ENCODE data around the gene MET.
"Not testable (repeated sequence)": the region's sequence is repeated elsewhere in the genome, so short reads cannot be mapped to it uniquely, and the experiment has no call there.

MET gene

GRCh38 chr7:116812860-116813259 is 140.9 kb downstream of the MET start:
- DNase-seq: no peak

- not testable (repeated sequence) for DNase-seq
Measured at GRCh38 chr7:116813371-116813770, 141.4 kb downstream of the MET start.

- no peak for DNase-seq
Measured at GRCh38 chr7:116815041-116815440, 143.0 kb downstream of the MET start.

DNA sequence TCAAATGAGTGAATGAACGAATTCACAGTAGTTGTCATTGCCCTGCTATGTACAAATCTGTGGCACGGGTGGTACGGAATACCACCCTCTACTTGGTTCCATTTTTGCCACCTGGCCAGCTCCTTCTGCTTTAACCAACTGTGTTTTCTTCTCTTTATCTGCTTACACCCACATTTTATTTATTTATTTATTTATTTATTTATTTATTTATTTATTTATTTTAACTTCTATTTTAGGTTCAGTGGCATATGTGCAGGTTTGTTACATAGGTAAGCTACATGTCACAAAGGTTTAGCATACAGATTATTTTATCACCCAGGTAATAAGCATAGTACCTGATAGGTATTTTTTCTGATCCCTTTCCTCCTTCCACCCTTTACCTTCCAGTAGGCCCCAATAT is 148.2 kb downstream of the MET start:
- DNase-seq: no peak

DNA sequence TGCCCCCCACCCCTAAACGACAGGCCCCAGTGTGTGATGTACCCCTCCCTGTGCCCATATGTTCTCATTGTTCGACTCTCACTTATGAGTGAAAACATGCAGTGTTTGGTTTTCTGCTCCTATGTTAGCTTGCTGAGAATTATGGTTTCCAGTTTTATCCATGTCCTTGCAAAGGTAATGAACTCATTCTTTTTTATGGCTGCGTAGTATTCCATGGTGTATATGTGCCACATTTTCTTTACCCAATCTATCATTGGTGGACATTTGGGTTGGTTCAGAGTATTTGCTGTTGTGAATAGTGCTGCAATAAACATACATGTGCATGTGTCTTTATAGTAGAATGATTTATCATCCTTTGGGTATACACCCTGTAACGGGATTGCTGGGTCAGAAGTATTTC is 149.7 kb downstream of the MET start:
- not testable (repeated sequence) for DNase-seq

GRCh38 chr7:116824449-116824848 is 152.5 kb downstream of the MET start:
- DNase-seq: no peak

DNA sequence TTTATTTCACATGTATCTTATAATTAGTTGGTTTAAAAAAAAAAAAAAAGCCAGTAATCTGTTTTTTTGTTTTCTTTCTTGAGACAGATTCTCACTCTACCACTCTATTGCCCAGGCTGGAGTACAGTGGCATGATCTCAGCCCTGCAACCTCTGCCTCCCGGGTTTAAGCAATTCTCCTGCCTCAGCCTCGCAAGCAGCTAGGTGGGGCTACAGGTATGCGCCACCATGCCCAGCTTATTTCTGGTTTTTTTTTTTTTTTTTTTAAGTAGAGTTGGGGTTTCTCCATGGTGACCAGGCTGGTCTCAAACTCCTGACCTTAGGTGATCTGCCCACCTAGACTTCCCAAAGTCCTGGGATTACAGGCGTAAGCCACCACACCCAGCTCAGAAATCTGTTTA is 156.3 kb downstream of the MET start:
- DNase-seq: no peak

- no peak for DNase-seq
Measured at GRCh38 chr7:116829041-116829440, 157.0 kb downstream of the MET start.

- no peak for DNase-seq
Measured at GRCh38 chr7:116829493-116829892, 157.5 kb downstream of the MET start.

DNA sequence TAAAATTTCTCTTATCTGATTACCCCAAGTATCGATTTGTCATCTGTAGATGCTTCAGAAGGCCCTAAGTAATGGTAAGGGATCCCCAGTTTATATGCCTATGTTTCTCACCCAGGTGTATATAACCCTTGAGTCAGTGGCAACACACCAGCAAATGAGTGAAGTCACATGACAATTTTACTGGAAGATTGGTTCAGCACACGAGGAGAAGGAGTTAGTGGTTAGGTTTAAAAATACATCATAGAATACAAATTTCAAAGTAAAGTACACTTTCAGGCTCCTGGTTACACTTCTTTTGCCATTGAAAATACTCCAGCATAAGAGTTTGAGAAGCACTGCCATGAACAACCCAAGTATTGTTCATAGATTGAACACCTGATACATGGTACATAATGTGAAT is 160.7 kb downstream of the MET start:
- no peak for DNase-seq

- DNase-seq: no peak
Measured at GRCh38 chr7:116834815-116835504, 163.0 kb downstream of the MET start.

- no peak for DNase-seq
Measured at GRCh38 chr7:116836048-116836447, 164.1 kb downstream of the MET start.

DNA sequence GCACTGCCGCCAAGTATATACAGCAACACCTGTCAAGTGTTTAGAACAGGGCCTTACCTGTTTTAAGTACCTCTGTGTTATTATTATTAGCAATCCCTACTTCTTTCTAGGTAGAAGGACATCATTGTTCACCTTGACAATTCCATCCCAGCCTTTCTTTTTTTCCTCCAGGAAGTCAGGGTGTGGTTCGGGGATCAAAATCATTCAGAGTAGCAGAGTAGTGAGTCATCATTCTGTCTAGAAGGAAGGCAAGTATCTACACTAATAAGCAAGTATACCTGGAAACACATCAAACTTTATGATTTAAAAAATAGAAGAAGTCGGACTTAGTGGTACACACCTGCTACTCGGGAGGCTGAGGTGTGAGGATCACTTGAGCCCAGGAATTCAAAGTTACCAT is 164.9 kb downstream of the MET start:
- DNase-seq: no peak

- no peak for DNase-seq
Measured at GRCh38 chr7:116837586-116837985, 165.6 kb downstream of the MET start.

GRCh38 chr7:116840256-116840655 is 168.3 kb downstream of the MET start:
- no peak for DNase-seq

GRCh38 chr7:116842371-116842770 is 170.4 kb downstream of the MET start:
- DNase-seq: no peak

GRCh38 chr7:116843378-116843777 is 171.4 kb downstream of the MET start:
- DNase-seq: no peak
